GM23248 (cell line): Measurements from ENCODE around the gene OR2AJ1. TPM values are rescaled to one million over a fixed set of nuclear protein-coding genes. Genes with fewer than 3 reads are reported as not detected.

Source experiments
- DNase-seq: peaks from one replicate; pipeline ENCODE4 v3.0.0-alpha.2; 2015
- H2AFZ ChIP-seq: fragments of 200-600 bp; sonication (generic); 2 replicates; pipeline ENCODE4 v1.6.1; 2016; ENCODE audit warnings: antibody characterized with exemption
- H3F3A ChIP-seq: fragments of 200-600 bp; sonication (generic); 2 replicates; pipeline ENCODE4 v1.6.1; 2016; ENCODE audit warnings: mild to moderate bottlenecking, antibody characterized with exemption, mixed run types; ENCODE audit not compliant: insufficient read depth
- H3K27ac ChIP-seq: fragments of 200-600 bp; sonication (generic); 2 replicates; pipeline ENCODE4 v1.5.1; 2016; ENCODE audit warnings: mild to moderate bottlenecking
- H3K27me3 ChIP-seq: fragments of 200-600 bp; sonication (generic); replicated peaks from 2 replicates; pipeline ENCODE4 v1.6.1; 2016; ENCODE audit warnings: mild to moderate bottlenecking; ENCODE audit not compliant: insufficient read depth
- H3K36me3 ChIP-seq: fragments of 200-600 bp; sonication (generic); 2 replicates; pipeline ENCODE4 v1.6.1; 2016; ENCODE audit warnings: low read depth, mild to moderate bottlenecking
- H3K4me1 ChIP-seq: fragments of 200-600 bp; sonication (generic); 2 replicates; pipeline ENCODE4 v1.6.1; 2016; ENCODE audit warnings: mild to moderate bottlenecking; ENCODE audit not compliant: insufficient read depth
- H3K4me2 ChIP-seq: fragments of 200-600 bp; sonication (generic); one replicate; pipeline ENCODE4 v1.6.1; 2016; ENCODE audit warnings: mild to moderate bottlenecking; ENCODE audit not compliant: unreplicated experiment
- H3K4me3 ChIP-seq: fragments of 200-600 bp; sonication (generic); 2 replicates; pipeline ENCODE4 v1.5.1; 2016; ENCODE audit warnings: mild to moderate bottlenecking
- H3K79me2 ChIP-seq: fragments of 200-600 bp; sonication (generic); 2 replicates; pipeline ENCODE4 v1.6.1; 2016; ENCODE audit warnings: mild to moderate bottlenecking; ENCODE audit not compliant: insufficient read depth
- H3K9ac ChIP-seq: fragments of 200-600 bp; sonication (generic); 2 replicates; pipeline ENCODE4 v1.6.1; 2016; ENCODE audit warnings: mild to moderate bottlenecking
- H3K9me2 ChIP-seq: fragments of 200-600 bp; sonication (generic); 2 replicates; pipeline ENCODE4 v1.6.1; 2016; ENCODE audit warnings: mixed run types, mild to moderate bottlenecking, moderate library complexity; ENCODE audit not compliant: insufficient read depth
- H3K9me3 ChIP-seq: fragments of 200-600 bp; sonication (generic); one replicate; pipeline ENCODE4 v1.6.1; 2017; ENCODE audit warnings: low read depth
- H4K20me1 ChIP-seq: fragments of 200-600 bp; sonication (generic); 2 replicates; pipeline ENCODE4 v1.6.0; 2016; ENCODE audit not compliant: insufficient read depth
- EZH2 ChIP-seq: fragments of 200-600 bp; sonication (generic); IDR thresholded peaks from 2 replicates; pipeline ENCODE4 v1.6.1; 2018; ENCODE audit warnings: antibody characterized with exemption, mild to moderate bottlenecking; ENCODE audit not compliant: insufficient read depth, poor library complexity, severe bottlenecking
- EZH2phosphoT487 ChIP-seq: fragments of 200-600 bp; sonication (generic); IDR thresholded peaks from 2 replicates; pipeline ENCODE4 v1.6.1; 2018; ENCODE audit warnings: antibody characterized with exemption, moderate library complexity, mild to moderate bottlenecking, low read depth; ENCODE audit not compliant: insufficient read depth
- WGBS, 2 experiments: methylation state at CpG; one replicate each; pipeline ENCODE4 v1.1.6; 2015 to 2017; ENCODE audit warnings: low lambda C conversion rate in 2 of 2, low coverage in 1 of 2; ENCODE audit errors: missing lambda C conversion rate in 2 of 2; 5-methylcytosine and 5-hydroxymethylcytosine counted together
- in situ Hi-C: fragments of 300-500 bp; cut with MboI; formaldehyde crosslinking; loops from 2 replicates; pipeline ENCODE4 v1.15.0; 2020
- polyA plus RNA-seq: library from polyadenylated mRNA; unstranded; fragments of >200 nt; fragmentation: Nextera tagmentation; extraction: Ambion mirVana; gene quantifications from 2 replicates; pipeline ENCODE4 v1.2.1, GENCODE V29; 2016
- total RNA-seq: library from RNA; depleted of rRNA; stranded (reverse); fragments of >200 nt; shearing (Covaris generic); gene quantifications from 2 replicates; pipeline ENCODE4 v1.2.3, GENCODE V29; 2014

OR2AJ1 gene
- total and polyA plus RNA-seq, 2 experiments from 2014 or later: not detected

GRCh38 chr1:247942624-247943023, 17.9 kb downstream of the OR2AJ1 start:
- 22 to 29% methylated on average over 6 of the region's 6 CpGs for WGBS, 2 experiments

GRCh38 chr1:247948558-247948957, 23.9 kb downstream of the OR2AJ1 start, which contains the start of gene OR2L8:
Gene OR2L8, plus strand, starts transcription at chr1:247948858. Its CDS starts 0 bp downstream, at chr1:247948858.
- H3K79me2 ChIP-seq: no peaks in the 10 kb centered on the region
- no peak within 1 kb of the TSS for H3K27ac ChIP-seq
- H3F3A ChIP-seq: no peaks in the 10 kb centered on the region
- H3K9me3 ChIP-seq: no peaks in the 10 kb centered on the region
- H3K36me3 ChIP-seq: no peaks in the 10 kb centered on the region
- TF ChIP-seq EZH2 (no peak), EZH2phosphoT487 (no peak)
- 17 to 30% methylated on average over 3 of the region's 3 CpGs for WGBS, 2 experiments
- no peak within 1 kb of the TSS for H3K9ac ChIP-seq
- no peak within 1 kb of the TSS for H3K4me2 ChIP-seq
- H3K9me2 ChIP-seq: no peaks in the 10 kb centered on the region
- no peak within 1 kb of the TSS for H2AFZ ChIP-seq
- DNase-seq: no peak
- in situ Hi-C loops: no loop called here
- no peaks in the 10 kb centered on the region for H4K20me1 ChIP-seq
- no peaks in the 10 kb centered on the region for H3K4me1 ChIP-seq
- no peak within 1 kb of the TSS for H3K4me3 ChIP-seq
- H3K27me3 ChIP-seq: no peaks in the 10 kb centered on the region

More at GRCh38 chr1:247942624-247943023, 17.9 kb downstream of the OR2AJ1 start:
- H3K9me3 ChIP-seq: no peaks in the 10 kb centered on the region
- H3K27ac ChIP-seq: no peak overlapping the region
- no peak overlapping the region for H3K4me3 ChIP-seq
- H3K4me1 ChIP-seq: no peaks in the 10 kb centered on the region
- no peak for TF ChIP-seq EZH2phosphoT487
- no peak for TF ChIP-seq EZH2
- no peaks in the 10 kb centered on the region for H3K9me2 ChIP-seq
- H3K4me2 ChIP-seq: no peak overlapping the region
- no peak overlapping the region for H2AFZ ChIP-seq
- H3F3A ChIP-seq: no peaks in the 10 kb centered on the region
- H3K27me3 ChIP-seq: no peaks in the 10 kb centered on the region
- no peak overlapping the region for H3K9ac ChIP-seq
- H3K36me3 ChIP-seq: no peaks in the 10 kb centered on the region
- H4K20me1 ChIP-seq: no peaks in the 10 kb centered on the region
- no peaks in the 10 kb centered on the region for H3K79me2 ChIP-seq
- no peak for DNase-seq
- in situ Hi-C loops: no loop called here

GRCh38 chr1:247953408-247953807, 28.7 kb downstream of the OR2AJ1 start:
- Histone ChIP-seq H3K9ac (no peak overlapping the region), H2AFZ (no peak overlapping the region), H3K4me3 (no peak overlapping the region), H4K20me1 (no peaks in the 10 kb centered on the region), H3F3A (no peaks in the 10 kb centered on the region), H3K27ac (no peak overlapping the region), H3K9me2 (no peaks in the 10 kb centered on the region), H3K9me3 (no peaks in the 10 kb centered on the region), H3K36me3 (no peaks in the 10 kb centered on the region), H3K4me2 (no peak overlapping the region), H3K4me1 (no peaks in the 10 kb centered on the region), H3K27me3 (no peaks in the 10 kb centered on the region), H3K79me2 (no peaks in the 10 kb centered on the region)
- 31 to 60% methylated on average over 1 of the region's 1 CpG for WGBS, 2 experiments
- TF ChIP-seq EZH2 (no peak), EZH2phosphoT487 (no peak)
- DNase-seq: no peak
- in situ Hi-C loops: no loop called here

GRCh38 chr1:247961791-247962190, 37.1 kb downstream of the OR2AJ1 start:
- H3K27ac ChIP-seq: no peak overlapping the region
- no peaks in the 10 kb centered on the region for H3F3A ChIP-seq
- in situ Hi-C loops: no loop called here

GRCh38 chr1:247962911-247963588, 38.4 kb downstream of the OR2AJ1 start:
- Histone ChIP-seq H3K27ac (no peak overlapping the region), H3K9me3 (no peaks in the 10 kb centered on the region), H3K79me2 (no peaks in the 10 kb centered on the region), H3K4me2 (no peak overlapping the region), H4K20me1 (no peaks in the 10 kb centered on the region), H3K27me3 (no peaks in the 10 kb centered on the region), H3K4me1 (no peaks in the 10 kb centered on the region), H3F3A (no peaks in the 10 kb centered on the region), H3K9me2 (no peaks in the 10 kb centered on the region), H3K36me3 (no peaks in the 10 kb centered on the region), H2AFZ (no peak overlapping the region), H3K9ac (no peak overlapping the region), H3K4me3 (no peak overlapping the region)
- in situ Hi-C loops: no loop called here
- TF ChIP-seq EZH2phosphoT487: no peak
- no peak for TF ChIP-seq EZH2
- WGBS, 2 experiments: 19 to 23% methylated on average over 4 of the region's 4 CpGs
- DNase-seq: no peak

More at GRCh38 chr1:247961791-247962190, 37.1 kb downstream of the OR2AJ1 start:
- no peaks in the 10 kb centered on the region for H3K9me2 ChIP-seq
- no peak overlapping the region for H3K9ac ChIP-seq
- H3K9me3 ChIP-seq: no peaks in the 10 kb centered on the region
- no peak overlapping the region for H2AFZ ChIP-seq
- no peaks in the 10 kb centered on the region for H3K27me3 ChIP-seq
- WGBS, 2 experiments: 0 to 1% methylated on average over 3 of the region's 3 CpGs
- H3K4me1 ChIP-seq: no peaks in the 10 kb centered on the region
- no peaks in the 10 kb centered on the region for H3K36me3 ChIP-seq
- no peak for TF ChIP-seq EZH2phosphoT487
- TF ChIP-seq EZH2: no peak
- no peak overlapping the region for H3K4me3 ChIP-seq
- no peaks in the 10 kb centered on the region for H3K79me2 ChIP-seq
- no peak overlapping the region for H3K4me2 ChIP-seq
- no peaks in the 10 kb centered on the region for H4K20me1 ChIP-seq
- DNase-seq: no peak
